NB4 (cell line): ENCODE measurements around the gene OSBPL2.

Experiments
- DNase-seq: peaks from one replicate; pipeline ENCODE4 v3.0.0; 2010; ENCODE audit warnings: low read depth
- H3K4me3 ChIP-seq: one replicate; pipeline ENCODE4 v1.5.1; 2011; ENCODE audit warnings: mild to moderate bottlenecking, low read depth, low read length, moderate library complexity
- MYC ChIP-seq: IDR thresholded peaks from 2 replicates; pipeline ENCODE4 v1.6.1; 2011; ENCODE audit warnings: low read depth, low read length
- POLR2A ChIP-seq: IDR thresholded peaks from 2 replicates; pipeline ENCODE4 v1.6.1; 2011; ENCODE audit warnings: mild to moderate bottlenecking; ENCODE audit not compliant: insufficient read length; ENCODE audit errors: extremely low read depth
- TF ChIP-seq, protein P1 (sequence below): IDR thresholded peaks from 2 replicates; pipeline ENCODE4 v1.6.1; 2011; ENCODE audit warnings: low read depth, low read length
- TF ChIP-seq, protein P2 (sequence below): IDR thresholded peaks from one replicate; pipeline ENCODE4 v1.5.1; 2012; ENCODE audit warnings: low read depth, low read length

The OSBPL2 gene

DNA sequence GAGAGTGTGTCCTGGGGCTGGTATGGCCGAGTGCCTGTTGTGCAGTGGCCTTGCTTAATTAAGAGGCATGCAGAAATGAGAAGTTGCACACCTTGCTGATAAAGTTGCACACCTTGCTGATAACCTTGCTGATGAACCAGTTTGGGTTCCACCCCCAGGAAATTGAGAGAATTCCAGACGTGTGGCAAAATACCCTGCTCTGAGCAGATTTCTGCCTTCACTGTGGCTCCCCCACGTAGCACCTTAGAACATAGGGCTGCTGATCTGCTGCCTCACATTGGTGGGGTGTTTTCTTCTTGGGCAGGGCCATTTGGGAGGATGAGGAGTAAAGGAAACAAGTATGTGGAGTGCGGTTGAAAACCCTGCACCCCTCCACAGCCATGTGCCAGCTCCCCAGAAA is 42.0 kb downstream of the OSBPL2 start:
- no peak for DNase-seq
- H3K4me3 ChIP-seq = no peak overlapping the region
- TF ChIP-seq, protein P1, sequence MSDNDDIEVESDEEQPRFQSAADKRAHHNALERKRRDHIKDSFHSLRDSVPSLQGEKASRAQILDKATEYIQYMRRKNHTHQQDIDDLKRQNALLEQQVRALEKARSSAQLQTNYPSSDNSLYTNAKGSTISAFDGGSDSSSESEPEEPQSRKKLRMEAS = no peak
- TF ChIP-seq POLR2A = no peak

DNA sequence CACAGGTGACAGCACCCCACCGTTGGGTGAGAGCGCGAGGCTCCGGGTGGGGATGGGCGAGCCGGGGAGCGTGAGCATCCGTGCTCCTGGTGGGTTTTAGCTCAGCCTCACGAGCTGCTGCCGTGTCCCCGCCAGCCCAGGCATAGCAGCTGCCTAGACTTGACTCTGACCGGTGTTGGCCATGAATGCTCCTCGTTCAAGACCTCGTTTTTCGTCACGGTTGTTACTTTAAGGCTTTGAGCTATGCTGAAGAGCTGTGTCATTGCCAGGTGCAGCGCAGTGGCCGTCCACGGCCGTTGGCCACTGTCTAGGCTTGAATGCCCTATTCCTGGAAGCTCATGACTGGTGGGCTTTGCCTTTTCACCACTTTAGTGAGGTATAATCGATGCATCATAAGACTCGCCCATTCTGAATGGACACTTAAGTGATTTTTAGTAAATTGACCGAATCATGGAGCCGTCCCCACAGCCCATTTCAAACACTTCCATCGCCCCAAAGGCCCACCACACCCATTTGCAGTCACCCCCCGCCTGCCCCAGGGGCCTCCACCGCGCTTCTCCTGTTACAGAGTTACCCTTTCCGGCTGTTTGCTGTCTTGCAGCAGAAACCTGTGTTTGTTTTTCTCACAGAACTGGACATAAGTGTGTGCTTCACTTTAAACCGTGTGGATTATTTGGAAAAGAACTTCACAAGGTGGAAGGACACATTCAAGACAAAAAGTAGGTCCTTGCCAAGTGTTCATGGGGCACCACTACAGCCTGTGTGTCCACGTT is 43.0 kb downstream of the OSBPL2 start:
- no peak for DNase-seq
- no peak overlapping the region for H3K4me3 ChIP-seq
- TF ChIP-seq POLR2A (no peak), MYC (no peak)
- TF ChIP-seq, protein P2, sequence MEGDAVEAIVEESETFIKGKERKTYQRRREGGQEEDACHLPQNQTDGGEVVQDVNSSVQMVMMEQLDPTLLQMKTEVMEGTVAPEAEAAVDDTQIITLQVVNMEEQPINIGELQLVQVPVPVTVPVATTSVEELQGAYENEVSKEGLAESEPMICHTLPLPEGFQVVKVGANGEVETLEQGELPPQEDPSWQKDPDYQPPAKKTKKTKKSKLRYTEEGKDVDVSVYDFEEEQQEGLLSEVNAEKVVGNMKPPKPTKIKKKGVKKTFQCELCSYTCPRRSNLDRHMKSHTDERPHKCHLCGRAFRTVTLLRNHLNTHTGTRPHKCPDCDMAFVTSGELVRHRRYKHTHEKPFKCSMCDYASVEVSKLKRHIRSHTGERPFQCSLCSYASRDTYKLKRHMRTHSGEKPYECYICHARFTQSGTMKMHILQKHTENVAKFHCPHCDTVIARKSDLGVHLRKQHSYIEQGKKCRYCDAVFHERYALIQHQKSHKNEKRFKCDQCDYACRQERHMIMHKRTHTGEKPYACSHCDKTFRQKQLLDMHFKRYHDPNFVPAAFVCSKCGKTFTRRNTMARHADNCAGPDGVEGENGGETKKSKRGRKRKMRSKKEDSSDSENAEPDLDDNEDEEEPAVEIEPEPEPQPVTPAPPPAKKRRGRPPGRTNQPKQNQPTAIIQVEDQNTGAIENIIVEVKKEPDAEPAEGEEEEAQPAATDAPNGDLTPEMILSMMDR = no peak
- TF ChIP-seq, protein P1 = no peak

DNA sequence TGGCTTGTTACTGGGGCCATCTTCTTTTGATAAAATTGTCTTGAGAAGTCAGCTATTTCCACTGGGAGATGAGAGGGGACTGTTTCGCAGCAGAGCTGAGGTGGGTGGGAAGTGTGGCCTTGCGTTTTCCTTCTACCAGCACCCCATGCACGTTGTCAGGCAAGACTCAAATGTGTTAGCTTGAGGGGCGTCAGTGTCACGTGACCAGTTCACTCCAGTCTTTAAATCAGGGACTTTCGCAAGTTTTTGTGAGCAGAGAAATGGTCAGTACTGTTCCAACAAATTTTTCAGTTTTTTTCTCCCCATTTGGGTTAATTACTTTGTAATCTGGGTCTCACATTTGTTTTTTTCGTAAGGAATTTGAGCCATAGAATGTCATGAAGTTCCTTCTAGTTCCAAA is 43.8 kb downstream of the OSBPL2 start:
- TF ChIP-seq, protein P2 = no peak
- TF ChIP-seq POLR2A (no peak), MYC (no peak)
- TF ChIP-seq, protein P1 = no peak
- no peak overlapping the region for H3K4me3 ChIP-seq
- DNase-seq = no peak

DNA sequence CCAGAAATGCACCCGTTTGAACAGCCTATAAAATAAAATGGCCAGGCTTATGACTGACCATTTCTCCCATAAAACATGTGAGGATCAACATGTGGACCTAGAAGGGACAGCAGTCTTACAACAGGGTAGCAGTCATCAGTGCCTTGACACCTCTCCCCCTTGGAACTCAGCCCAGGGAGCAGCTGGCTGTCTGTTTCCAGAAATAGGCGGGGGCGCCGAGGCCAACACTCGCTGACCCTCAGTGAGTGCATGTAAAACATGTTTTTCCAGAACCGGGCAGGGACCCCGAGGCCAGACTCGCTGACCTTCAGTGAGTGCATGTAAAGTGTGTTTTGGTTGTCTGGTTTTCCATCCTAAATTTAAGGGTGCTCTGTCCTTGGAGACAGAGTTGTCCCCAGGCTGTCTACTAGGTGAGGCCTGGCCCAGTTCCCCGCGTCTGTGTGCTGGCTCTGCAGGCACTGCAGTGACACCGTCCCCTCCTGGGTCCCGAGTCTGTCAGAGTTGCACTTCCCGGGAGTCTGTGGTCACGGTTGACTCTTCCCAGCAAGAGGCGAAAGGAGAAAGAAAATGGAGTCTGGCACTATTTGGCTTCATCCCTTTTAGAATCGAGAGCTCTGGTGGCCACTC is 44.7 kb downstream of the OSBPL2 start:
- no peak for DNase-seq
- H3K4me3 ChIP-seq = no peak overlapping the region
- TF ChIP-seq POLR2A (no peak), MYC (no peak)
- TF ChIP-seq, protein P2 = no peak
- TF ChIP-seq, protein P1 = no peak

DNA sequence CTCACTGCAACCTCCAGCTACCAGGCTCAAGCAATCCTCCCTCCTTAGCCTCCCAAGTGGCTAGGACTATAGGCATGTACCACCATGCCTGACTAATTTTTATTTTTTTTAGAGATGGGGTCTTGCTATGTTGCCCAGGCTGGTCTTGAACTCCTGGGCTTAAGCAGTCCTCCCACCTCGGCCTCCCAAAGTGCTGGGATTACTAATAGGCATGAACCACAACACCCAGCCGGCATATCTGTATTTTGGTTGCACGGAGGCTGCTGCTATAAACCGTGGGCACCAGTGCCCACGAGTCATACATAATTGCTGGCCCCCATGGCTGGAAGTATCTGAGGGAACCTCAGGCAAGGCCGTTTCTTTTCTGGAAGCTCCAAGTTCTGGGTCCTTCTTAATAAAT is 46.1 kb downstream of the OSBPL2 start:
- no peak for TF ChIP-seq POLR2A
- TF ChIP-seq, protein P1 = no peak
- no peak for TF ChIP-seq MYC
- TF ChIP-seq, protein P2 = no peak
- no peak overlapping the region for H3K4me3 ChIP-seq
- DNase-seq = no peak

DNA sequence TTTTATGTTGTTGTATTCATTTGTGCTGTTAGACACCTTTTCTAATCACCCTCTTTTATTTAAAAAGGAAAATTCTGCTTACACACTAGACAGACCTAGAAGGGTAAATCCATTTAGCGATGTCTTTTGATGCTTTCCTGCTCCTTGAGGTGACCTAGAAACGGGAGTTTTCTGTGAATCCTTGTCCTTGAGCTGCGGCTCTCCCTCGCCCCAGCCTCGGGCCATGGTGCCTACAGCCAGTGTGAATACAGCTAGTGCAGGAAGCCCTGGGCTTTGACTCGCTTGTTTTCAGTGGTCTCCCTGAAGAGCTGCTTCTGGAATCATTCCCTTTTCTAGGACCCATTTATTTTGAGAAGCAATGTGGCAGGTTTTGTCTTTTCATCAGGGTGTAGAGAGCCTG is 46.8 kb downstream of the OSBPL2 start:
- no peak for DNase-seq
- no peak overlapping the region for H3K4me3 ChIP-seq
- no peak for TF ChIP-seq POLR2A
